Anterior cingulate cortex (tissue), 58 donors: ENCODE data around the gene LRRC18.

Source experiments
- DNase-seq, 58 donors: peaks; one replicate each; lab custom pipeline; 2025; lab: John Stamatoyannopoulos, UW

LRRC18 gene

GRCh38 chr10:48884179-48885045 is 55.2 kb downstream of the LRRC18 start:
- no peak for DNase-seq

- no peak for DNase-seq
Measured at GRCh38 chr10:48883701-48884100, 55.9 kb downstream of the LRRC18 start.

DNA sequence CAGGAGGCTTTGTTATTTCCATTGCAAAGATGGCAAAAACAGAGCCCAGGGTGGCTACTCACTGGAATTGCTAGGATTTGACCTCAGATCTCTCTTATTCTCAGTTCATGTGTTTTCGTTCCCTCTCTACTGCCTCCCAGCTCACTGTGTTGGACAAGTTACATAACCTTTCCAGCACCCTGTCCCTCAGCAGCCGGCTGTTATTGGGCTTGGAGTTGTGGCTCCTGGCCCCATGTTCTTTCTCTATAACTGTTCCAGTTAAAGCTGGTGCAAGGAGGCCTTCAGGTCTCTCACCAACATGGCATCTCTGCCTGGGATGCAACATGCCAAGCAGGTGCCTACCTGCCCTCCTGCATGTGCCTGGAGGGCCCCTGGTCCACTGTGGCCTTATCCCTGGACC is 56.8 kb downstream of the LRRC18 start:
- no peak for DNase-seq

GRCh38 chr10:48881937-48882336 is 57.7 kb downstream of the LRRC18 start:
- no peak for DNase-seq

DNA sequence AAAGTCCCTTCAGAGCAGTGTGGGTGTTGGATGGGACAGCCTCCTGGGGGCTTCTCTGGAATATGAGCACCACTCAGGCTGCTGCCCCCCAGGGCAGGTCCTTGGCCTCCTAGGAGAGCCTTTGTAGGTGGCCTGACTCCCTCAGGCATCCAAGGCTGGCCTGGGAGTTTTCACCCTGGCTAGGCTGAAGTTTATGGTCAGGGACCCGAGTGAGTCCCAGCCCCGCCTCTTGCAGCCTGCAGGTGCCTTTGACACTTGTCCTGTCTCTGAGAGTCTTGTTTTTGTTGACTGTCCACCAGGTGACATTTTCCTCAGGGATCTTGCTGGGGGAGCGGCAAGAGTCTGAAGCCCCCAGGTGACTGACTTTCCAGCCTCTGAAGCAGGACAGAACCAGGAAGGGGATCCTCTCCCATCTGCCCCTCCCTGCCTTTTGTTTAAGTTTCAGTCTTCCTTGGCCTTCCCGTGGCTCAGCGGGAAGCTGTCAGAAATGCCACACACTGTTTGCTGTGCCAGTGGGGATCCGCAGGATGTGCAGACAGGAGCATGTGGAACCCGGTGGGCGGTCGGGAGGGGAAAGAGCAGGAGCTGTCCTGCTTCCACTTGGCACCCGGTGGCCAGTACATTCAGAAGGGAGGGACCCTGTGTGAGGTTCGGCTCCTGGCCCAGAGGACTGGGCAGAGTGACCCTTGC is 59.5 kb downstream of the LRRC18 start:
- DNase-seq, result no peak

DNA sequence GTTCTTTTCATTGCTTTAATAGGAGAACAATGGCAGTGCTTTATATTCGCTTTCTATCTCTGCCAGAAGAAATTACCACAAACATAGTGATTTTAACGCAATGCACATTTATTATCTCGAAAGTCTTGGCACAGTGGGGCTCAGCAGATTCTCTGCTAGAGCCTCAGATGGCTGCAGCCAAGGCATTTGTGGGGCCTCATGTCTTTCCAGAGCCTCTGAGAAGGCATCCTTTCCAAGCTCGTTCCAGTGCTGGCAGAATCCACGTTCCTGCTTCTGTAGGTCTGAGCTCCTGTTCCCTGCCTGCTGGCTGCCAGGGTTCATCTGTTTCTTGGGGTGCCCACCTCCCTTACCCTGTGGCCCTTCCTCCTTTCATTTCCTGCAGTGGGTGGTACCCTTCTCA is 60.2 kb downstream of the LRRC18 start:
- DNase-seq, result no peak

GRCh38 chr10:48878091-48878490 is 61.5 kb downstream of the LRRC18 start:
- DNase-seq, result no peak

DNA sequence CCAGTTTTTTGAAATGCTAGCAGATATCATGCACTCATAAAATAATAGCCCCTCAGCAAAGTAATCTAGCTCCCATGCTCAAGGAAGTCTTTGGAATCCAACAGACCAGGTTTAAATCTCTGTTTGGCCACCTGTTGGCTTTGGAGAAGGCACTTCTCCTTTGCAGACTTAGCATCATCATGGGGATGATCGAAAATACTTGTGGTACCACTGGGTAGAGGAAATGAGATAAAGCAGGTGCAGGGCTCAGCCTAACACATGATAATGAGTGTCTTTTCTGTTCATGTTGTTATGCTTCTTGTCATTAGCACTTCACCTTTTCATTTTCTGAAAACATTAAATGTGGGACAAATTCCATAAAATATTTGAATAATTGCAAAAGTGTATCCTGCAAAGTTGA is 67.4 kb downstream of the LRRC18 start:
- DNase-seq, result no peak
